Activated T-helper 2 cell treated with anti-CD3 and anti-CD28 coated beads, Interferon-gamma antibody, Interleukin-2, Interleukin-4, amounts not matched to agents 10 μg/mL and 5 μg/mL and 100 μg/mL, durations not matched to agents 14 hours and 24 hours and 36 hours (primary cell): ENCODE measurements around the gene LPGAT1. TPM values are rescaled to one million over a fixed set of nuclear protein-coding genes. Genes with fewer than 3 reads are reported as not detected.
"Not testable (repeated sequence)": the region's sequence is repeated elsewhere in the genome, so short reads cannot be mapped to it uniquely, and the experiment has no call there.

Experiments
- DNase-seq: peaks from one replicate; pipeline ENCODE4 v3.0.0; 2021; ENCODE audit warnings: low spot score
- H3K27ac Mint-ChIP-seq: one replicate; pipeline ENCODE4 v1.8.0; 2021; ENCODE audit warnings: mixed read lengths
- H3K27me3 Mint-ChIP-seq: one replicate; pipeline ENCODE4 v1.8.0; 2021; ENCODE audit warnings: low read depth, mixed read lengths
- H3K36me3 Mint-ChIP-seq: one replicate; pipeline ENCODE4 v1.8.0; 2021; ENCODE audit warnings: low read depth, mixed read lengths
- H3K4me1 Mint-ChIP-seq: one replicate; pipeline ENCODE4 v1.8.0; 2021; ENCODE audit warnings: low read depth, mixed read lengths
- H3K4me3 Mint-ChIP-seq: one replicate; pipeline ENCODE4 v1.8.0; 2021; ENCODE audit warnings: low read depth, mild to moderate bottlenecking, moderate library complexity, mixed read lengths
- H3K9me3 Mint-ChIP-seq: one replicate; pipeline ENCODE4 v1.8.0; 2021; ENCODE audit warnings: mixed read lengths
- intact Hi-C: fragments of 100-400 bp; cut with micrococcal nuclease; formaldehyde crosslinking; loops from one replicate; pipeline ENCODE4 v1.15.1; 2023
- total RNA-seq: library from RNA; stranded (reverse); gene quantifications from 2 replicates; pipeline ENCODE4 v1.2.3, GENCODE V29; 2022

The LPGAT1 gene
- total RNA-seq, 1 donor from 2014 or later, result 27.8 TPM

DNA sequence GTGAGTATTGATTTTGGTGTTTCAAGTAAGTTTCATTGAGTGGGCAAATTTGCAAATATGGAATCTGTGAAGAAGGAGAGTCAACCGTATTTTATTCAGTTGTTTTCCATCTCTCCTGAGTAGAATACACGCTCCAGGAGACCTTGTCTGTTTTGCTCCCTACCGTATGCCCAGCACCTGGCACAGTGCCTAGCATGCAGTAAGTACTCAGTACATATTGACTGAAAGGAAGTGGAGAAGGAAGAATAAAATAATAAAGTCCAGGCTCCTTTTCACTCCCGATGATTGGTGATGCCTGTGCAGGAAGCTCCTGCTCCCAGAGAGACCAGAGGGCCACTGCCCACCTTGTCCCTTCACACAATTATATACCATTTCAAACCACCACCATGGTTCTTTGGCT lies 95.8 kb downstream of the LPGAT1 start:
- DNase-seq, result no peak
- Mint-ChIP-seq H3K9me3 (no peaks in the 10 kb centered on the region), H3K27me3 (peaks cover 2% of the 10 kb centered on the region), H3K4me3 (no peak overlapping the region), H3K4me1 (peaks cover 21% of the 10 kb centered on the region), H3K27ac (no peak overlapping the region), H3K36me3 (no peaks in the 10 kb centered on the region)
- intact Hi-C loops, result no loop called here

DNA sequence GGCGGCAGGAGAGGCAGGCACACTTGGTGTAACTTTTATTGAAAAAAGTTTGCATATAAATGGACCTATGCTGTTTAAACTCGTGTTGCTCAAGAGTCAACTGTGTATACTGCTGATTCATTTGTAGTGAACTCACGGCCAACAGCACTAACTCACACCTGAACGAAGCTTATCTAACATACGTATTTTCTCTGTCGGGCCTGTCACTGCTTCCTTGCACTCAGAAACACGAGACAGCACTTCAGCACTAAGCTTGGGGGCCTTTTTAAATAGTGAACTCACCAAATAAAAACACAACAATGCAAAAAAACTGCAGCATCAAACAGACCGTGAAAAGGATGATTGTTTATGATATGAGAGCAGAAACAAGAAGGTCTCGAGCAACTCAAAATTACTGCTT lies 96.2 kb downstream of the LPGAT1 start:
- DNase-seq, result no peak
- intact Hi-C loops, result no loop called here
- H3K9me3 Mint-ChIP-seq, result no peaks in the 10 kb centered on the region
- H3K27me3 Mint-ChIP-seq, result peaks cover 2% of the 10 kb centered on the region
- H3K4me1 Mint-ChIP-seq, result peaks cover 17% of the 10 kb centered on the region
- H3K36me3 Mint-ChIP-seq, result no peaks in the 10 kb centered on the region
- H3K4me3 Mint-ChIP-seq, result no peak overlapping the region
- H3K27ac Mint-ChIP-seq, result no peak overlapping the region

DNA sequence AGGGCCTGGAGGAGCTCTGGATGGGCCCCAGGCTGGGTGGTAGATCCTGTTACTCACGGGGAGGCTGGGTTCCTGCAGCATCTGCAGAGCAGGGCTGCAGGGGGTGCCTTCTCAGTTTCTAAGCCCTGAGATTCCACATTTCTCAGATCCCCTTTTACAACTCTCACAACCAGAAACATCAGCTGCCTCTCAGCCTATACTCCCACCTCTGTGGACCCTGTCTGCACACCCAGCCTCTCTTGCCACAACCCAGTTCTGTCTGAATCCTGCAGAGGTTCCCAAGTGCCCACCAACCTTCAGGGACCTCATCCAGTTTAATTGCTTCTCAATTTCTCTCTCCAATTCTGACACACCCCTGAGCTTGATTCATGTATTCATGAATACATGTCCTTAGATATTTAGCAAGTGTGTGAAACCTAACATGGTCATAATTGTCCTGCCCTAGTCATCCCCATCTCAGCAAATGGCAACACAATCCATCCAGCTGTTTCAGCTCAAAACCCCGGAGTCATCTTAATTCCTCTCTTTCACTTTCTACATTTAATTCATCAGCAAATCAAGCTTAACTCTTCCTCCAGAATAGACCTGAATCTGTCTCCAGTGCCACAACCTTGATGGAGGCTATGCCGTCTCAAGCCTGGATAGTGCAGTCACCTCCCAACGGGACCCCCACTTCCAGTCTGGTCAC lies 98.1 kb downstream of the LPGAT1 start:
- intact Hi-C loops, result no loop called here
- no peak overlapping the region for H3K4me3 Mint-ChIP-seq

DNA sequence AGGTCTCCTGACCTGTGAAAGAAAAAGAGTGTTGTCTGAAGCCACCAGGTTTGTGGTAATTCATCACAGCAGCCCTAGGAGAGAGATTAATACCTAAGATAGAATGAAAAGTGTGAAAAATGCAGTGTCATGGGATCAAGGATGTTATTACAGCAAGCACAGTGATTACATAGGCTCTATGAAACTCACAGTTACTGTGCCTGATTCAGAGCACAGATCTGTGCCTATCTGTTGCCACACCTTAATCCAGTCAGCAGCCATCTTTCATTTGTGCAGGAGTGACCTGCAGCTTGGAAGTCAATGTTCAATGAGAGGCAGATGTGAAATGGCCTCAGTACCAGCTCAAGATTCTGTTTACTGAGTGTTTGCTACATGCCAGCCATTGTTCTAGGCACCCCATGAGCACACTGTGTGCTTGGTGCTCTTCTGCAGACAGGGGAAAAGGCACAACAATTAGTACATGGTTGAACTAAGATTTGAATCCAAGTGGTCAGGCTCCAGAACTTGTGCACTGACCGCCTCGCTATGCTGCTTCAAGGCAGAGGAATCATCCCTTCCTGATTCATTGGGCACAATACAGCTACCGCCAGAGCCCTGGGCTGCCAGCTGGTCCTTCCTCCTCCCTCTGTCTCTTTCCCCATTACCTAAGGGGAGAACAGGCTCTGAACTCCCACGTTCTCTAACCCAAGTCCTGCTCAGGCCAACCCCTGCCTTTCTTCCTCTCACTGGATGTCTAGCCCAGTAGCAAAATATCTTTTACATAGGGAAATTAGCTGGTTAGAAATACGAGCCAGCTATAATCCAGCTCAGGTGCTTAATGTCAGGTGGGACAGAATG lies 98.9 kb downstream of the LPGAT1 start:
- Mint-ChIP-seq H3K27ac (no peak overlapping the region), H3K27me3 (peaks cover 4% of the 10 kb centered on the region), H3K36me3 (no peaks in the 10 kb centered on the region), H3K9me3 (no peaks in the 10 kb centered on the region), H3K4me3 (no peak overlapping the region), H3K4me1 (no peaks in the 10 kb centered on the region)
- no peak for DNase-seq
- intact Hi-C loops, result no loop called here

More for the DNA sequence above, 98.1 kb downstream of the LPGAT1 start:
- H3K27ac Mint-ChIP-seq, result no peak overlapping the region
- H3K36me3 Mint-ChIP-seq, result no peaks in the 10 kb centered on the region
- peaks cover 4% of the 10 kb centered on the region for H3K27me3 Mint-ChIP-seq
- H3K9me3 Mint-ChIP-seq, result no peaks in the 10 kb centered on the region
- peaks cover 1% of the 10 kb centered on the region for H3K4me1 Mint-ChIP-seq
- no peak for DNase-seq

DNA sequence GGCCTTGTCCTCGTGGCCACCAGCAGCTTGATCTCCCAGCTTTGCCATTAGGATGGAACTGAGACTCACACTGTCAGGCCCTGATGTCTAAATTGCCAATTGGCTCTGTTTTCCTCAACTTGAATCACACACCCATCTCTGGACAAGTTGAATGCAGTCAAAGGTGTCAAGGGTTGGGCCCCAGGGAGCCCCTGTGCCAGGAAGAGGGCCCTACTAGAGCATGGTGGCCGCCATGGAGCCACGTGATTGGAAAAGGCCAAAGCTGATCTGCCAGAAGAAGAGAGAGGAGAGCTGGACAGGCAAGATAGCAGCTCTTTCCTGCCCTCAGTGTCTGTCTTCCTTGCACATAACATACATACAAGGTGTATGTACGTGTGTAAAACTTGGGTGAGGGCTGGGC lies 100.2 kb downstream of the LPGAT1 start:
- Mint-ChIP-seq H3K9me3 (no peaks in the 10 kb centered on the region), H3K27ac (no peak overlapping the region), H3K27me3 (peaks cover 4% of the 10 kb centered on the region), H3K36me3 (no peaks in the 10 kb centered on the region), H3K4me1 (no peaks in the 10 kb centered on the region), H3K4me3 (no peak overlapping the region)
- no peak for DNase-seq
- intact Hi-C loops, result no loop called here

DNA sequence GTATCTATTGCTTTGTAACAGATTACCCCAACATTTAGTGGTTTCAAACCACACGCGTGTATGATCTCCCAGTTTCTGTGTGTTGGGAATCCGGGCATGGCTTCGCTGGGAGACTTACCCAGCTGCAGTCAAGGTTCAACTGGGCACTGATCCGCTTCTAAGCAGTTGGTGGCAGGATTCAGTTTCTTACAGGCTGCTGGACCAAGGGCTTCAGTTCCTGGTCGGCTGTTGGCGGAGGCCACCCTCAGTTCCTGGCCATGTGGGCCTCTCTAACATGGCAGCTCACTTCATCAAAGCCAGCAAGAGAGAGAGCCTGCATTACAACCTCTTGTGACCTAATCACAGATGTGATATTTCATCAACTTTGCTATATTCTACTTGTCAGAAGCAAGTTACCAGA lies 101.3 kb downstream of the LPGAT1 start:
- H3K27ac Mint-ChIP-seq, result no peak overlapping the region

DNA sequence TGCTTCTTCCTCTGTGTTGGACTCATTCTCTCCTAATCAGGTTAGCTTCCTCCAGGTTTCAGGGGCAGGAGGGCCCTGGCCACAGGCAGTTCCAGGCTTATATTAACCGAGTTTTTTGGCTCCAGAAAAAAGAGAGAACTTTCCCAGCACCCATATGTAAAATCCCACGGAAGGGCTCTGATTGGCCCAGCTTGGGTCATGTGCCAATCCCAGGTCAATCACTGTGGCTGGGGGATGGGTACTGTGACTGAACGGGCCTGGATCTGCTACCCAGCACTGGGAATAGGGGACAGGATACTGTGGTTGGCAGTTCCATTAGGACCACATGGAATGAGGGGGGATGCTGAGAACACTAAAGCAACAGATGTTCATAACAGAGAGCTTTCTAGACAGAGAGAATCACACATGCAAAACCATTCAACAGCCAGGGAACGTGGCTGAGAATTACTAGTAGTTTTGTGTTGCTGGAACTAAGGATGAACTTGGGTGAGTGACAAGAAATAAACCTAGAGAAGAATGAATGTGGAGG lies 104.0 kb downstream of the LPGAT1 start:
- Mint-ChIP-seq H3K27me3 (peaks cover 11% of the 10 kb centered on the region), H3K9me3 (no peaks in the 10 kb centered on the region), H3K27ac (no peak overlapping the region), H3K36me3 (no peaks in the 10 kb centered on the region), H3K4me3 (no peak overlapping the region), H3K4me1 (no peaks in the 10 kb centered on the region)
- DNase-seq, result no peak
- intact Hi-C loops, result no loop called here

More for the DNA sequence above, 101.3 kb downstream of the LPGAT1 start:
- DNase-seq, result no peak
- H3K27me3 Mint-ChIP-seq, result peaks cover 4% of the 10 kb centered on the region
- H3K4me1 Mint-ChIP-seq, result no peaks in the 10 kb centered on the region
- H3K36me3 Mint-ChIP-seq, result no peaks in the 10 kb centered on the region
- H3K9me3 Mint-ChIP-seq, result no peaks in the 10 kb centered on the region
- no peak overlapping the region for H3K4me3 Mint-ChIP-seq
- intact Hi-C loops, result no loop called here

DNA sequence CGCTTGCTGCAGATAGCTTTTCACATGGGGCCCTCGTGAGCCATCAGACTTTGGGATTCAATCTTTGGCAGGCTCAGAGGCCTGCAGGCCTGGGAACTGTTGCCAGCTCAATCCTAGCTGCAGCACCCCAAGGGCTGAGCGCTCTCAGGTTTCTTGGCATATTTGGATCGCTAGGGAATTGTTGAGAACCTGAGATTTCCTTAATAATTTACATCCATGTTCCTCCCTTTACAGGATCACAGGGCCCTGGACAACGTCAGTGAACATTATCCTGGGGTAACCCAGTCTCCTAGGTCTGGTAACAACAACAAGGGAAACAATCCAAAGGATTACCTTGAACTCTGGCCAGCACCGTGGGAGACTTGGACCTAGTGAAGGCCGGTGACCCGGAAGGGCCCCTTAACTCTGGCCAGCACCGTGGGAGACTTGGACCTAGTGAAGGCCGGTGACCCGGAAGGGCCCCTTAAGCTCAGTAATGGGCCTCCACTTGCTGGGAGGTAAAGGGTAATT lies 105.8 kb downstream of the LPGAT1 start:
- Mint-ChIP-seq H3K27ac (no peak overlapping the region), H3K27me3 (peaks cover 15% of the 10 kb centered on the region)
- intact Hi-C loops, result no loop called here

DNA sequence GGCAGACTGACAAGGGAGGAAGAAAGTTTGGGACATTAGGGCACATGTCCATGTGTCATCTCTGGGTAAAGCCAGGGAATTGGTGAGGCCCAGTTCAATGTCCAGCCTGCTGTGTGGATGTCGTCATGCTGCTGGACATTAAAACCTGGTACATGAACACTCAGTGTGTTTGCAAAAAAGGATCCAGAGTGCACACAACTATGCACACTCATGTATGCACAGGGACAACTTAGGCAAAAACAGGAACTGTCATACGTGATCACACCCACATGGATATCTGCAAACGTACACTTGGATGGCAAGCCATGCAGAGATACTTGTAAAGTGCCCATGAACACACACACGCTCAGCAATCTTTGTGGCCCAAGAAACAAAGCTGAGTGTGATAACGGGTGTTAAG lies 107.3 kb downstream of the LPGAT1 start:
- intact Hi-C loops, result no loop called here
- Mint-ChIP-seq H3K36me3 (no peaks in the 10 kb centered on the region), H3K27ac (no peak overlapping the region), H3K27me3 (peaks cover 15% of the 10 kb centered on the region), H3K4me1 (no peaks in the 10 kb centered on the region), H3K9me3 (no peaks in the 10 kb centered on the region), H3K4me3 (no peak overlapping the region)
- DNase-seq, result no peak

More for the DNA sequence above, 105.8 kb downstream of the LPGAT1 start:
- Mint-ChIP-seq H3K36me3 (no peaks in the 10 kb centered on the region), H3K4me3 (no peak overlapping the region), H3K4me1 (no peaks in the 10 kb centered on the region), H3K9me3 (no peaks in the 10 kb centered on the region)
- DNase-seq, result no peak

DNA sequence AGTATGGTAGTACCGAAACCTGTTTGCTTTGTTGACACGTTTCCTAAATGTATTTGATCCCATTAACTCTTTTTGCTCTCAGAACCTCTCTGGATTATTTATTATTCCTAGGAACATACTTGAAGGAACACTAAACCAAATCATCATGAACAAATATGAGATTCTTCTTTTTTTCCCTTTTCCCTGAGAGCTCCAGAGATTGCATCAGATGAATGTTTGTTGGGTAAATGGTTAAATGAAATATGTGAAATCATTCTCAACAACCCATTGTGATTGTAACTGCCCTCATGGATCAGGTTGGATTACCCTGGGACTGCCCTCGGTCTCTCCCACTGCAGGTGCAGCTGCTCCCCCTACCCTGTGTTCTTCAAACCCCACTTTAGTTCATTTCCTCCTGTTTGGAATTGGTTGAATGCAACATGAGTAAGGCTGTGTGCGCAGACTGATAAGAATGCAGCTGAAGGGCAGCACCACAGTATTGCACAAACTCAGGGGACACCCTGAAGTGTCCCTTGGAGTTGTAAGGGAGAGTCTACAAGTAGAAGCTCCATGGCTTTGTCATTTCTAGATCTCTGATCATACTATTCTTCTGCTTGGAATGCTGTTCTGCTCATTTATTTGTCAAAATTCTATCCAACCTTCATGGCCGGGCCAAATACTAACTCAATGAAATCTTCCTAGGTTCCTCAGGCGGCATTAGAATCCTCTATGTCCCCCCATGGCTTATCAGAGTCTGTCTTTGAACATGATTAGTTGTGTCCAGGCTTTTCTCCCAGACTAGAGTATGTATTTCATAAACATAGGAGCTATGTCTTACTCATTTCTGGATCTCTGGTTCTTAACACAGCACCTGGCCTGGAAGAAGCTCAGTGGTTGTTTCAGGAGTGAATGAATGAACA lies 108.0 kb downstream of the LPGAT1 start:
- no peak overlapping the region for H3K4me3 Mint-ChIP-seq
- no peak for DNase-seq
- intact Hi-C loops, result no loop called here

DNA sequence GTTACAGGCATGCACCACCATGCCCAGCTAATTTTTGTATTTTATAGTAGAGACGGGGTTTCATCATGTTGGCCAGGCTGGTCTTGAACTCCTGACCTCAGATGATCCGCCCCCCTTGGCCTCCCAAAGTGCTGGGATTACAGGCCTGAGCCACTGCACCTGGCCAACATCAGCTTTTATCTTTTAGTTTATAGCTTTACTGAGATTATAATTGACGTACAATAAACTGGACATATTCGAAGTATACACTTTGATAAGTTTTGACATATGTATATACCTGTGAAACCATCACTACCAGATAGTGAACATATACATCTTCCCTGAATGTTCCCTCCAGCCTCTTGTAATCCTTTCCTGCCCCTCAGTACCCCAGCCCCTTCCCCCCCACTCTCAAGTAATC lies 114.0 kb downstream of the LPGAT1 start:
- H3K36me3 Mint-ChIP-seq, H3K27ac Mint-ChIP-seq, H3K4me3 Mint-ChIP-seq, H3K4me1 Mint-ChIP-seq, intact Hi-C loops, H3K9me3 Mint-ChIP-seq, DNase-seq: not testable (repeated sequence)
- peaks cover 11% of the 10 kb centered on the region for H3K27me3 Mint-ChIP-seq

More for the DNA sequence above, 108.0 kb downstream of the LPGAT1 start:
- H3K27me3 Mint-ChIP-seq, result peaks cover 17% of the 10 kb centered on the region
- H3K9me3 Mint-ChIP-seq, result no peaks in the 10 kb centered on the region
- no peaks in the 10 kb centered on the region for H3K36me3 Mint-ChIP-seq
- H3K27ac Mint-ChIP-seq, result no peak overlapping the region
- no peaks in the 10 kb centered on the region for H3K4me1 Mint-ChIP-seq

DNA sequence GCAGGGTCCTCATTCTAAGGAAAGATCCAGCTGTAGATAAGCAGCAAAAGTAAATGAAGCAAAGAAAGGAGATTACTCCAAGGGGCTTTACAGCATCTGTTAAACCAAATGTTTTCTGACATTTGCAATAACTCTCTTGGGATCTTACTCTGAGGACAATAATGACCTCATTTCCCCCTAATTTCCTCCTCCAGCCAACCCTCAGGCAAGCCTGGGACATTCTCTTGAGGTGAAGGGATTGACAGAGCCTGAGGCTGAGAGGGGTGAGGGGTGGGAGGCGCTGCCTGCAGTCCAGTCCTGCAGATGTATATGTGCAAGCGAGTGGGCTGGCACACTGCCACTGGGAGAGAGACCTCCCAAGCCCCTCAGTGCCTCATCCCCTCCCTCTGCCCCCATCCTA lies 114.6 kb downstream of the LPGAT1 start:
- Mint-ChIP-seq H3K9me3 (no peaks in the 10 kb centered on the region), H3K36me3 (no peaks in the 10 kb centered on the region), H3K4me1 (no peaks in the 10 kb centered on the region), H3K27me3 (peaks cover 7% of the 10 kb centered on the region), H3K27ac (no peak overlapping the region), H3K4me3 (no peak overlapping the region)
- intact Hi-C loops, result no loop called here
- no peak for DNase-seq
